H1 (cell line): ENCODE results near the gene LIFR. TPM values are rescaled to one million over a fixed set of nuclear protein-coding genes. Genes with fewer than 3 reads are reported as not detected.

ENCODE experiments used
- CTCF ChIA-PET: fragments of 300-600 bp; sonication (Branson Sonifier 250); formaldehyde crosslinking; loops from one replicate; lab custom pipeline; 2021; ENCODE audit not compliant: partially characterized antibody; lab: Charles Lee
- POLR2A ChIA-PET: fragments of 300-600 bp; sonication (Branson Sonifier 250); formaldehyde crosslinking; loops from one replicate; lab custom pipeline; 2021; ENCODE audit warnings: inconsistent platforms; ENCODE audit not compliant: partially characterized antibody; lab: Charles Lee
- DNase-seq, 2 experiments: peaks; one replicate each; pipeline versions ENCODE4 v3.0.0 to v3.0.0-alpha.2; 2010 to 2022; ENCODE audit warnings: low spot score in 2 of 2, low read depth in 1 of 2, mixed read lengths in 1 of 2
- FAIRE-seq: peaks from 2 replicates; lab custom pipeline; 2011; peaks lifted over from hg19 to GRCh38; lab: Jason Lieb, UNC
- H2AFZ ChIP-seq: 2 replicates; pipeline ENCODE4 v1.8.1; 2012; ENCODE audit warnings: low read length, inconsistent platforms
- H2AK5ac ChIP-seq: 2 replicates; pipeline ENCODE4 v1.6.1; 2013; ENCODE audit warnings: low read depth, low read length
- H2BK120ac ChIP-seq: replicated peaks from 2 replicates; pipeline ENCODE3; 2013; ENCODE audit warnings: low read depth, low read length, inconsistent platforms
- H2BK12ac ChIP-seq: 2 replicates; pipeline ENCODE4 v1.6.1; 2013; ENCODE audit warnings: low read depth, low read length
- H2BK15ac ChIP-seq: 2 replicates; pipeline ENCODE4 v1.6.1; 2013; ENCODE audit warnings: low read length
- H2BK20ac ChIP-seq: 2 replicates; pipeline ENCODE4 v1.6.1; 2013; ENCODE audit warnings: low read length
- H2BK5ac ChIP-seq: 2 replicates; pipeline ENCODE4 v1.6.1; 2013; ENCODE audit warnings: low read depth, low read length
- H3K14ac ChIP-seq: 2 replicates; pipeline ENCODE4 v1.6.1; 2013; ENCODE audit warnings: inconsistent platforms; ENCODE audit not compliant: insufficient read length
- H3K18ac ChIP-seq: 2 replicates; pipeline ENCODE4 v1.6.1; 2013; ENCODE audit warnings: low read length; ENCODE audit errors: extremely low read depth
- H3K23ac ChIP-seq: 2 replicates; pipeline ENCODE4 v1.6.1; 2013; ENCODE audit warnings: inconsistent platforms; ENCODE audit not compliant: insufficient read length
- H3K23me2 ChIP-seq: 2 replicates; pipeline ENCODE4 v1.6.1; 2013; ENCODE audit warnings: low read depth, low read length
- H3K27ac ChIP-seq: 2 replicates; pipeline ENCODE4 v1.6.1; 2011; ENCODE audit warnings: low read depth, low read length, inconsistent platforms
- H3K27me3 ChIP-seq, 4 experiments: replicated peaks in 1 of 4; 1 replicate in 1 of 4; 2 replicates in 3 of 4; pipeline versions ENCODE4 v1.6.1 to v1.8.1; 2011 to 2013; ENCODE audit warnings: low read length in 3 of 4, mild to moderate bottlenecking in 3 of 4, inconsistent platforms in 2 of 4, mixed read lengths in 2 of 4, moderate library complexity in 1 of 4; ENCODE audit not compliant: control insufficient read depth in 3 of 4, insufficient read depth in 3 of 4; ENCODE audit errors: extremely low read depth in 1 of 4
- H3K36me3 ChIP-seq, 4 experiments: 2 replicates each; pipeline versions ENCODE4 v1.6.1 to v1.8.1; 2011 to 2013; ENCODE audit warnings: mild to moderate bottlenecking in 4 of 4, low read length in 3 of 4, moderate library complexity in 2 of 4, control low read depth in 1 of 4, inconsistent platforms in 1 of 4; ENCODE audit not compliant: insufficient read depth in 4 of 4, control insufficient read depth in 2 of 4
- H3K4ac ChIP-seq: replicated peaks from 2 replicates; pipeline ENCODE3; 2013; ENCODE audit warnings: low read length, low read depth, mixed read lengths, inconsistent platforms; ENCODE audit not compliant: insufficient read length
- H3K4me1 ChIP-seq, 4 experiments: replicated peaks in 1 of 4; 1 replicate in 1 of 4; 2 replicates in 3 of 4; pipeline versions ENCODE4 v1.6.1 to v1.8.1; 2011 to 2013; ENCODE audit warnings: low read length in 3 of 4, inconsistent platforms in 2 of 4, mixed read lengths in 1 of 4; ENCODE audit not compliant: insufficient read depth in 4 of 4, control insufficient read depth in 3 of 4
- H3K4me2 ChIP-seq, 2 experiments: 2 replicates each; pipeline versions ENCODE4 v1.6.1 to v1.8.1; 2011 to 2013; ENCODE audit warnings: low read depth in 2 of 2, low read length in 2 of 2, control low read depth in 1 of 2, inconsistent platforms in 1 of 2, mild to moderate bottlenecking in 1 of 2; ENCODE audit not compliant: insufficient read depth in 1 of 2
- H3K4me3 ChIP-seq, 4 experiments: fragments of 200-600, 300-600 bp in 1 of 4; sonication (generic), shearing (Covaris generic), sonication (Bioruptor Twin) in 1 of 4; 2 replicates each; pipeline versions ENCODE4 v1.5.1 to v1.8.1; 2011 to 2016; ENCODE audit warnings: low read length in 4 of 4, low read depth in 3 of 4, control low read depth in 2 of 4, inconsistent platforms in 2 of 4, mild to moderate bottlenecking in 2 of 4, mixed read lengths in 1 of 4, moderate library complexity in 1 of 4; ENCODE audit not compliant: insufficient read depth in 2 of 4; ENCODE audit errors: extremely low read depth in 1 of 4
- H3K56ac ChIP-seq: replicated peaks from 2 replicates; pipeline ENCODE3; 2013; ENCODE audit warnings: low read depth, mild to moderate bottlenecking, mixed read lengths, low read length, inconsistent platforms; ENCODE audit not compliant: insufficient read length
- H3K79me1 ChIP-seq: 2 replicates; pipeline ENCODE4 v1.6.1; 2013; ENCODE audit warnings: low read depth, low read length, control low read depth
- H3K79me2 ChIP-seq, 2 experiments: 2 replicates each; pipeline versions ENCODE4 v1.6.1 to v1.8.1; 2012 to 2013; ENCODE audit warnings: low read length in 2 of 2, mild to moderate bottlenecking in 2 of 2, inconsistent platforms in 1 of 2; ENCODE audit not compliant: insufficient read depth in 2 of 2, control insufficient read depth in 1 of 2
- H3K9ac ChIP-seq, 4 experiments: replicated peaks in 1 of 4; 1 replicate in 1 of 4; 2 replicates in 3 of 4; pipeline versions ENCODE4 v1.6.1 to v1.8.1; 2011 to 2013; ENCODE audit warnings: low read depth in 3 of 4, low read length in 3 of 4, control low read depth in 2 of 4, mild to moderate bottlenecking in 2 of 4, moderate library complexity in 2 of 4, inconsistent platforms in 1 of 4; ENCODE audit errors: extremely low read depth in 1 of 4
- H3K9me3 ChIP-seq, 2 experiments: 2 replicates each; pipeline versions ENCODE4 v1.6.1 to v1.8.1; 2012 to 2013; ENCODE audit warnings: mild to moderate bottlenecking in 2 of 2, moderate library complexity in 2 of 2, control low read depth in 1 of 2, inconsistent platforms in 1 of 2, low read depth in 1 of 2, low read length in 1 of 2, mixed read lengths in 1 of 2; ENCODE audit not compliant: insufficient read depth in 2 of 2
- H4K20me1 ChIP-seq, 2 experiments: replicated peaks in 1 of 2; 2 replicates each; pipeline versions ENCODE3 to v1.8.1; 2011 to 2013; ENCODE audit warnings: inconsistent platforms in 2 of 2, low read length in 2 of 2, mild to moderate bottlenecking in 1 of 2; ENCODE audit not compliant: insufficient read depth in 2 of 2, control insufficient read depth in 1 of 2
- H4K5ac ChIP-seq: 2 replicates; pipeline ENCODE4 v1.6.1; 2013; ENCODE audit warnings: low read length, low read depth, mixed read lengths, inconsistent platforms; ENCODE audit not compliant: insufficient read length
- H4K8ac ChIP-seq: 2 replicates; pipeline ENCODE4 v1.8.0; 2013; ENCODE audit warnings: mild to moderate bottlenecking, moderate library complexity, low read length, inconsistent platforms; ENCODE audit not compliant: insufficient read depth; ENCODE audit errors: extremely low read depth
- H4K91ac ChIP-seq: replicated peaks from 2 replicates; pipeline ENCODE3; 2013; ENCODE audit warnings: low read length, mixed read lengths, inconsistent platforms; ENCODE audit not compliant: insufficient read length
- JUN ChIP-seq: IDR thresholded peaks from 2 replicates; pipeline ENCODE4 v1.6.1; 2011; ENCODE audit warnings: low read depth, mild to moderate bottlenecking, improper control_type of control experiment, low read length
- KDM4A ChIP-seq: IDR thresholded peaks from one replicate; pipeline ENCODE4 v1.7.1; 2012; ENCODE audit warnings: low read depth, mild to moderate bottlenecking, moderate library complexity, low read length, inconsistent platforms; ENCODE audit not compliant: severe bottlenecking
- NRF1 ChIP-seq: IDR thresholded peaks from 2 replicates; pipeline ENCODE4 v1.6.1; 2011; ENCODE audit warnings: mild to moderate bottlenecking, low read depth, low read length, improper control_type of control experiment
- POLR2AphosphoS5 ChIP-seq: IDR thresholded peaks from 2 replicates; pipeline ENCODE4 v1.6.1; 2011; ENCODE audit warnings: low read depth, low read length
- RNF2 ChIP-seq: fragments of 200-900, 300-1000 bp; sonication (generic); IDR thresholded peaks from 2 replicates; pipeline ENCODE4 v1.7.1; 2016; ENCODE audit warnings: borderline replicate concordance, low read depth, mild to moderate bottlenecking, antibody characterized with exemption, low read length; ENCODE audit not compliant: poor library complexity, severe bottlenecking; ENCODE audit errors: missing control alignments
- RXRA ChIP-seq: IDR thresholded peaks from 2 replicates; pipeline ENCODE4 v1.6.1; 2011; ENCODE audit warnings: low read depth, mild to moderate bottlenecking, low read length, moderate library complexity; ENCODE audit not compliant: insufficient read depth
- SUZ12 ChIP-seq: fragments of 200-600 bp; sonication (generic); IDR thresholded peaks from 2 replicates; pipeline ENCODE4 v1.6.1; 2012; ENCODE audit warnings: mild to moderate bottlenecking, inconsistent platforms, low read length, moderate library complexity, mixed read lengths
- ZNF274 ChIP-seq: IDR thresholded peaks from 2 replicates; pipeline ENCODE4 v1.7.0; 2012; ENCODE audit warnings: low read length, borderline replicate concordance; ENCODE audit errors: extremely low read depth
- WGBS, 2 experiments: shearing (Covaris generic) in 1 of 2; methylation state at CpG; one replicate each; pipeline versions ENCODE4 v1.1.6 to v1.1.7; 2013 to 2015; ENCODE audit warnings: low lambda C conversion rate in 2 of 2, mixed read lengths in 2 of 2, inconsistent platforms in 1 of 2, low coverage in 1 of 2, missing lambda C conversion rate in 1 of 2; ENCODE audit not compliant: insufficient replicate concordance in 2 of 2, insufficient coverage in 1 of 2, insufficient read length in 1 of 2; ENCODE audit errors: extremely low coverage in 1 of 2, missing lambda C conversion rate in 1 of 2; 5-methylcytosine and 5-hydroxymethylcytosine counted together
- polyA plus RNA-seq, 7 experiments: library from polyadenylated mRNA; depleted of rRNA in 3 of 7; stranded (reverse) in 5 of 7; unstranded in 2 of 7; fragments of >200 nt in 5 of 7; fragments of 200-250 nt in 2 of 7; gene quantifications; 1 replicate in 5 of 7; 2 replicates in 1 of 7; 4 replicates in 1 of 7; pipeline versions ENCODE4 v1.2.1 to v1.2.3, GENCODE V29; 2011 to 2013; ENCODE audit warnings: missing spikeins in 2 of 7, mixed read lengths in 2 of 7
- total RNA-seq: library from RNA; stranded (reverse); fragmentation: NEBNext Ultra II Directional; extraction: Animal tissue kit (Norgen Biotek cat#: 25700); gene quantifications from 2 replicates; pipeline ENCODE4 v1.2.1, GENCODE V29; 2021
- TF ChIP-seq, protein P1 (sequence below): IDR thresholded peaks from 2 replicates; pipeline ENCODE4 v1.6.1; 2012; ENCODE audit warnings: inconsistent platforms
- TF ChIP-seq, protein P2 (sequence below): IDR thresholded peaks from 2 replicates; pipeline ENCODE4 v1.6.1; 2012; ENCODE audit warnings: inconsistent platforms
- TF ChIP-seq, protein P3 (sequence below): IDR thresholded peaks from 2 replicates; pipeline ENCODE4 v1.6.1; 2012; ENCODE audit warnings: low read length, inconsistent platforms

Gene LIFR
- total and polyA plus RNA-seq, 2 of the 8 experiments (the other 6 are each of a cell fraction or from before 2014, with no cell fraction given) = 2.0 to 18.9 TPM

DNA sequence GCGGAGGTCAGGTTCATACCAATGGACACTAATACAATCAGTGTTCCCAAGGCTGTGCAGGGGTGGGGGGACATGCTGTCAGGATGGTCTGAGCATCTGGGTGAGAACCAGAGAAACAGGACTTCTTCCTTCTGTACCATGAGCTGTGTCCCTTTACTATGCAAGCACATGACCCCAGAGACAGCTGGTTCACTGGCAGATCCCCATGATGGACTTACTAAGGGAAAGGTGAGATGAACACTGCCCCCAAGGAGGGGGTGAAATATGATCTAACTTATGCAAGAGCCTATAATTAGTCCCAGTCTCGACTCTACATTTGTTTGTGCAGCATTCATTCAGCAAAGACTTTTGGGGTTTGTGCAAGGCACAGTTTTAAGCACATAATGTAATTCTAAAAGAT, 91.4 kb downstream of the LIFR start:
- Histone ChIP-seq H3K4me3 (no peak overlapping the region), H2AFZ (no peak overlapping the region), H3K4me1 (peaks cover 0 to 12% (median 2%) of the 10 kb centered on the region in 4 experiments; a peak in 3 of 7 replicates), H3K79me2 (no peaks in the 10 kb centered on the region), H3K79me1 (no peaks in the 10 kb centered on the region), H2BK5ac (no peak overlapping the region), H2BK12ac (no peak overlapping the region), H3K18ac (no peak overlapping the region), H2BK15ac (no peak overlapping the region), H3K23ac (no peak overlapping the region), H2BK20ac (no peak overlapping the region), H4K91ac (no peak overlapping the region), H3K14ac (no peak overlapping the region), H2AK5ac (no peak overlapping the region), H3K36me3 (no peaks in the 10 kb centered on the region), H4K8ac (no peak overlapping the region), H3K23me2 (no peaks in the 10 kb centered on the region), H2BK120ac (no peak overlapping the region), H4K20me1 (no peaks in the 10 kb centered on the region), H4K5ac (no peak overlapping the region), H3K9ac (no peak overlapping the region), H3K4ac (no peak overlapping the region), H3K4me2 (no peak overlapping the region), H3K56ac (no peak overlapping the region), H3K27ac (no peak overlapping the region), H3K9me3 (no peaks in the 10 kb centered on the region), H3K27me3 (no peaks in the 10 kb centered on the region)
- CTCF ChIA-PET = interaction anchor here (0.9 to 1.9 kb wide), 9 partner anchors 10 to 345 kb away, joined by 3 to 8 read pairs (median 3); no protein-coding TSS in a partner anchor
- WGBS, 2 experiments = 89% methylated on average over 2 of the region's 2 CpGs; no CpG with 5 or more reads in 1 of the 2 experiments
- DNase-seq (no peak), FAIRE-seq (no peak)
- POLR2A ChIA-PET = no interaction called here
- TF ChIP-seq, protein P1, sequence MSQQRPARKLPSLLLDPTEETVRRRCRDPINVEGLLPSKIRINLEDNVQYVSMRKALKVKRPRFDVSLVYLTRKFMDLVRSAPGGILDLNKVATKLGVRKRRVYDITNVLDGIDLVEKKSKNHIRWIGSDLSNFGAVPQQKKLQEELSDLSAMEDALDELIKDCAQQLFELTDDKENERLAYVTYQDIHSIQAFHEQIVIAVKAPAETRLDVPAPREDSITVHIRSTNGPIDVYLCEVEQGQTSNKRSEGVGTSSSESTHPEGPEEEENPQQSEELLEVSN = no peak
- TF ChIP-seq KDM4A (no peak), JUN (no peak), POLR2AphosphoS5 (no peak), ZNF274 (no peak), SUZ12 (no peak), RXRA (no peak), NRF1 (no peak), RNF2 (no peak)
- TF ChIP-seq, protein P2, sequence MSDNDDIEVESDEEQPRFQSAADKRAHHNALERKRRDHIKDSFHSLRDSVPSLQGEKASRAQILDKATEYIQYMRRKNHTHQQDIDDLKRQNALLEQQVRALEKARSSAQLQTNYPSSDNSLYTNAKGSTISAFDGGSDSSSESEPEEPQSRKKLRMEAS = no peak
- TF ChIP-seq, protein P3, sequence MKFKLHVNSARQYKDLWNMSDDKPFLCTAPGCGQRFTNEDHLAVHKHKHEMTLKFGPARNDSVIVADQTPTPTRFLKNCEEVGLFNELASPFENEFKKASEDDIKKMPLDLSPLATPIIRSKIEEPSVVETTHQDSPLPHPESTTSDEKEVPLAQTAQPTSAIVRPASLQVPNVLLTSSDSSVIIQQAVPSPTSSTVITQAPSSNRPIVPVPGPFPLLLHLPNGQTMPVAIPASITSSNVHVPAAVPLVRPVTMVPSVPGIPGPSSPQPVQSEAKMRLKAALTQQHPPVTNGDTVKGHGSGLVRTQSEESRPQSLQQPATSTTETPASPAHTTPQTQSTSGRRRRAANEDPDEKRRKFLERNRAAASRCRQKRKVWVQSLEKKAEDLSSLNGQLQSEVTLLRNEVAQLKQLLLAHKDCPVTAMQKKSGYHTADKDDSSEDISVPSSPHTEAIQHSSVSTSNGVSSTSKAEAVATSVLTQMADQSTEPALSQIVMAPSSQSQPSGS = no peak
